Measurements from ENCODE around the gene SAP30. TPM values are rescaled to one million over a fixed set of nuclear protein-coding genes. Genes with fewer than 3 reads are reported as not detected.

Gene SAP30
- total RNA-seq, 1 donor from 2014 or later: 24.1 TPM

DNA sequence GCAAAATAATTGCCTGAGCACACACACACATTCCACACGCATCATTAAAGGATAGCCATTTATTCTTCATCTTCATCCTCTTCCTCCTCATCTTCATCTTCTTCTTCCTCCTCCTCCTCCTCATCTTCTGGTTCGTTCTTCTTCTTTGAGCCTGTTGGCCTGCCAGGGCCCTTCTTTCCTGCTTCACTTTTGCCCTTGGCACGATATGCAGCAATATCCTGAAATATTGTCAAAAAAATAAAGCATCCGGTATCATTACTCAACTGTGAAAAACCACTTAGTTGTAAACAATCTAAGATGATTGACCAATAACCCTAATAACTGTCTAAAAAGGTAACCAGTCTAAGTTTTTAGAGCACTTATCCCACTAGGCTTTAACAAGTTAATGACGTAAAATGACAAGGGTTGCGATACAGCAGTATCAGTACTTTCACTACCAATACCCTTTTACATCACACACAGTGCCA lies 38.7 kb upstream of the SAP30 start:
- Mint-ChIP-seq H3K4me3 (ENCODE audit: unreplicated experiment) (peak overlapping the region; percentile 68), H3K36me3 (ENCODE audit: unreplicated experiment) (no peaks in the 10 kb centered on the region), H3K9me3 (ENCODE audit: unreplicated experiment) (peaks cover 12% of the 10 kb centered on the region), H3K27me3 (ENCODE audit: unreplicated experiment) (peaks cover 3% of the 10 kb centered on the region), H3K27ac (ENCODE audit: unreplicated experiment) (no peak overlapping the region), H3K4me1 (ENCODE audit: low read depth, unreplicated experiment) (peaks cover 7% of the 10 kb centered on the region)
- TF ChIP-seq, protein P1, sequence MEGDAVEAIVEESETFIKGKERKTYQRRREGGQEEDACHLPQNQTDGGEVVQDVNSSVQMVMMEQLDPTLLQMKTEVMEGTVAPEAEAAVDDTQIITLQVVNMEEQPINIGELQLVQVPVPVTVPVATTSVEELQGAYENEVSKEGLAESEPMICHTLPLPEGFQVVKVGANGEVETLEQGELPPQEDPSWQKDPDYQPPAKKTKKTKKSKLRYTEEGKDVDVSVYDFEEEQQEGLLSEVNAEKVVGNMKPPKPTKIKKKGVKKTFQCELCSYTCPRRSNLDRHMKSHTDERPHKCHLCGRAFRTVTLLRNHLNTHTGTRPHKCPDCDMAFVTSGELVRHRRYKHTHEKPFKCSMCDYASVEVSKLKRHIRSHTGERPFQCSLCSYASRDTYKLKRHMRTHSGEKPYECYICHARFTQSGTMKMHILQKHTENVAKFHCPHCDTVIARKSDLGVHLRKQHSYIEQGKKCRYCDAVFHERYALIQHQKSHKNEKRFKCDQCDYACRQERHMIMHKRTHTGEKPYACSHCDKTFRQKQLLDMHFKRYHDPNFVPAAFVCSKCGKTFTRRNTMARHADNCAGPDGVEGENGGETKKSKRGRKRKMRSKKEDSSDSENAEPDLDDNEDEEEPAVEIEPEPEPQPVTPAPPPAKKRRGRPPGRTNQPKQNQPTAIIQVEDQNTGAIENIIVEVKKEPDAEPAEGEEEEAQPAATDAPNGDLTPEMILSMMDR (IDR thresholded peaks at IDR 0.05; ENCODE audit: partially characterized antibody, unreplicated experiment): no peak
- no peak for DNase-seq

DNA sequence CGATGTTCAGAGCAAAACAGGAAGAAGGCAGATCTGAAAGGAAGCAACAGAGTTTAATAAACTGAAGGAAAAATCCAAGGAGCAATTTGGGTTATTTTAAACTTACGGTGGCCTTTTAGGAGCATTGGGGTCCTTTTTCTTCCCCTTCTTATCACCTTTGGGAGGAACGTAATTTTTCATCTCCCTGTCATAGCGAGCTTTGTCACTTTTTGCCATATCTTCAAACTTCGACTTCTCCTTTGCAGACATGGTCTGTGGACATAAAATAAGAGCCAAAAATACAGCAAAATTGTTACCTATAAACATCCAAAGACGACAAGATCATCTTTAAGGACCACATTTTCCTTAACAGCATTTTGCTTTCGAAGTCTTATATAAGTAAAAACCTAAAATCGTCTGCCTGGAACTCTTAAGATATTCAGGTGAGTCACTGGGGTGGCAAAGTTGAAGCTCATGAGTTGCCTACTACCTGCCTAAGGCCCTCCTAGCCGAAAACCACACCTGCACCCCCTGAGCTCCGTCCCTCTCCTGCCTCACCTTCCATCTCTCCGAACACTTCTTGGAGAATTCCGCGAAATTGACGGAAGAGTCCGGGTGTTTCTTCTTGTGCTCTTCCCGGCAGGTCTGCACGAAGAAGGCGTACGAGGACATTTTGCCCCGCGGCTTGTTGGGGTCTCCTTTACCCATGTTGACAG lies 37.6 kb upstream of the SAP30 start:
- H3K36me3 Mint-ChIP-seq (ENCODE audit: unreplicated experiment): no peaks in the 10 kb centered on the region
- H3K27ac Mint-ChIP-seq (ENCODE audit: unreplicated experiment): peak overlapping the region; percentile 20
- peaks cover 12% of the 10 kb centered on the region for H3K9me3 Mint-ChIP-seq (ENCODE audit: unreplicated experiment)
- peak overlapping the region; percentile 95 for H3K4me3 Mint-ChIP-seq (ENCODE audit: unreplicated experiment)
- peaks cover 3% of the 10 kb centered on the region for H3K27me3 Mint-ChIP-seq (ENCODE audit: unreplicated experiment)
- TF ChIP-seq, protein P1 (IDR thresholded peaks at IDR 0.05; ENCODE audit: partially characterized antibody, unreplicated experiment): no peak
- DNase-seq: no peak
- peaks cover 7% of the 10 kb centered on the region for H3K4me1 Mint-ChIP-seq (ENCODE audit: low read depth, unreplicated experiment)

DNA sequence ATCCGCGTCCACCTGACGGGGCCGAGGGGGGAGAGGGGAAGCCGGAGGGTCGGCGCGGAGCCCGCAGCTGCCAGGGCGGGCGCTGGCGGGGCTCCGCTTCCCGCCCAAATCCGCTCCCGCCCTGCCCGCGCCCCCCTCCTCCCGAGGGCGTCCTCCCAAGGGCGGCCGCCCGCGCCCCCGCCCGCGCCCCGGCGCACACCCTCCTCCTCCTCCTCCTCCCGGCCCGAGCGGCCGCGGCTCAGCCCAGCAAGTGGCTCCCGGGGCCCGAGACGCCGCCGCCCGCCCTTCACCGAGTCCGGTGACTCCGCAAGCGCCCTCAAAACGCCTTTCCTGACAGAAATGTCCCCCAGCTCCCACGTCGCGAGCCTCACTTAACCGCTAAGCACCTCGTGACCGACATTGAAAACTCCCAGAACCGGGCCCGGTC lies 37.1 kb upstream of the SAP30 start:
- TF ChIP-seq, protein P1 (IDR thresholded peaks at IDR 0.05; ENCODE audit: partially characterized antibody, unreplicated experiment): no peak

DNA sequence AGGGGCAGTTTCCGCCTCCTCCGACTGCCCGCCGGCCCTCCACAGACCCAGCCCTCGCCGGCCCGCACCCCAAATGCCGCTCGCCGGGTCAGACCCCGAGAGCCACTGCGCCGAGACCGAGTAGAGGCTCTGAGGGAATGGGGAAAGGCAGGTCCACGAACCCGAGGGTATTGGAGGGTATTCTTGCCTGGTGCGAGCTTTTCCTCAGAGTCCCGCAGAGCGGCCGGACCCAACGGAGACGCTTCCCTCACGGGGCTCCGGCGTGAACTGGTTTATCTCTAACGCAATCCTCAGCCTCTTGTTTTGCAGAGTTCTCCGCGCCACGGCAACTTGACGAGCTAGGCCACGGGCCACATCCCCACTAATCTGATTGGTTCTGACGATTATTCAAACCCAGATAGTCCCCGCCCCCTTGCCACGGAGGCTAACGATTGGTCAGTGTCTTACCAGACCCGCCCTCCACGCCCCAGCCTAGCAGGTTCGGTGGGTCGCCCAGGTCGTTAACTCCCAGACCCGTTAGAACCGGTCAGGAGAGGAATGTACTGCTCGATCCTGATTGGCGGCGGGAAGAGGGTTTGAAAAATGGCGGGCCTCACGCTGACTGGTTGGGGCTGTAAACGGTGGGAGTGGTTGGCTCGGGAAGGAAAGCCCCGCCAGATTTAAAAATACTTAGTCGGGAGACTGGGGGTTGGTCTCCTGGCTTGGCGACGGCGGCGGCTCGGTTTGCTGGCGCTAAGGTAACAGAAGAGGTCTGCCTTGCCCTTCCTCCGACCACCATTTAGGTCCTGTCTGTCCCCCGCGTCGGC lies 36.5 kb upstream of the SAP30 start, which contains the start of gene HMGB2:
Gene HMGB2 (minus strand): TSS at position 274 of the 806 bp plus-strand sequence. CDS start 709 bp downstream, outside the sequence.
- Mint-ChIP-seq H3K4me3 (ENCODE audit: unreplicated experiment) (peak within 1 kb of the TSS; percentile 99), H3K4me1 (ENCODE audit: low read depth, unreplicated experiment) (peaks cover 7% of the 10 kb centered on the region), H3K36me3 (ENCODE audit: unreplicated experiment) (no peaks in the 10 kb centered on the region), H3K27ac (ENCODE audit: unreplicated experiment) (peak within 1 kb of the TSS; percentile 91), H3K9me3 (ENCODE audit: unreplicated experiment) (peaks cover 12% of the 10 kb centered on the region), H3K27me3 (ENCODE audit: unreplicated experiment) (peaks cover 3% of the 10 kb centered on the region)
- TF ChIP-seq, protein P1 (IDR thresholded peaks at IDR 0.05; ENCODE audit: partially characterized antibody, unreplicated experiment): no peak
- peak; percentile 100 for DNase-seq

More for the DNA sequence above, 37.1 kb upstream of the SAP30 start:
- H3K9me3 Mint-ChIP-seq (ENCODE audit: unreplicated experiment): peaks cover 12% of the 10 kb centered on the region
- peak; percentile 53 for DNase-seq
- H3K4me1 Mint-ChIP-seq (ENCODE audit: low read depth, unreplicated experiment): peaks cover 7% of the 10 kb centered on the region
- peak overlapping the region; percentile 99 for H3K4me3 Mint-ChIP-seq (ENCODE audit: unreplicated experiment)
- H3K27me3 Mint-ChIP-seq (ENCODE audit: unreplicated experiment): peaks cover 3% of the 10 kb centered on the region
- H3K36me3 Mint-ChIP-seq (ENCODE audit: unreplicated experiment): no peaks in the 10 kb centered on the region
- peak overlapping the region; percentile 91 for H3K27ac Mint-ChIP-seq (ENCODE audit: unreplicated experiment)
